Kidney epithelial cell (primary cell): ENCODE measurements around the gene NAPSA. TPM values are rescaled to one million over a fixed set of nuclear protein-coding genes. Genes with fewer than 3 reads are reported as not detected.

ENCODE experiments used
- DNase-seq: peaks from one replicate; pipeline ENCODE4 v3.0.0-alpha.2; 2010; ENCODE audit warnings: low read depth
- H3K27me3 ChIP-seq: 2 replicates; pipeline ENCODE4 v1.6.0; 2011; ENCODE audit warnings: low read length; ENCODE audit not compliant: control insufficient read depth, insufficient read depth
- H3K36me3 ChIP-seq: 2 replicates; pipeline ENCODE4 v1.5.1; 2011; ENCODE audit warnings: low read length; ENCODE audit not compliant: control insufficient read depth, insufficient read depth
- H3K4me3 ChIP-seq: 2 replicates; pipeline ENCODE4 v1.5.1; 2011; ENCODE audit warnings: low read depth, mild to moderate bottlenecking, control low read depth, low read length
- CTCF ChIP-seq: IDR thresholded peaks from 2 replicates; pipeline ENCODE4 v1.5.1; 2011; ENCODE audit warnings: mild to moderate bottlenecking, moderate library complexity, low read length, control low read depth, inconsistent platforms; ENCODE audit not compliant: insufficient read depth, poor library complexity, severe bottlenecking
- total RNA-seq: library from RNA; depleted of rRNA; stranded (reverse); fragments of >200 nt; gene quantifications from 2 replicates; pipeline ENCODE4 v1.2.3, GENCODE V29; 2015

The NAPSA gene
- total RNA-seq, 1 donor from 2014 or later = 1.8 TPM

DNA sequence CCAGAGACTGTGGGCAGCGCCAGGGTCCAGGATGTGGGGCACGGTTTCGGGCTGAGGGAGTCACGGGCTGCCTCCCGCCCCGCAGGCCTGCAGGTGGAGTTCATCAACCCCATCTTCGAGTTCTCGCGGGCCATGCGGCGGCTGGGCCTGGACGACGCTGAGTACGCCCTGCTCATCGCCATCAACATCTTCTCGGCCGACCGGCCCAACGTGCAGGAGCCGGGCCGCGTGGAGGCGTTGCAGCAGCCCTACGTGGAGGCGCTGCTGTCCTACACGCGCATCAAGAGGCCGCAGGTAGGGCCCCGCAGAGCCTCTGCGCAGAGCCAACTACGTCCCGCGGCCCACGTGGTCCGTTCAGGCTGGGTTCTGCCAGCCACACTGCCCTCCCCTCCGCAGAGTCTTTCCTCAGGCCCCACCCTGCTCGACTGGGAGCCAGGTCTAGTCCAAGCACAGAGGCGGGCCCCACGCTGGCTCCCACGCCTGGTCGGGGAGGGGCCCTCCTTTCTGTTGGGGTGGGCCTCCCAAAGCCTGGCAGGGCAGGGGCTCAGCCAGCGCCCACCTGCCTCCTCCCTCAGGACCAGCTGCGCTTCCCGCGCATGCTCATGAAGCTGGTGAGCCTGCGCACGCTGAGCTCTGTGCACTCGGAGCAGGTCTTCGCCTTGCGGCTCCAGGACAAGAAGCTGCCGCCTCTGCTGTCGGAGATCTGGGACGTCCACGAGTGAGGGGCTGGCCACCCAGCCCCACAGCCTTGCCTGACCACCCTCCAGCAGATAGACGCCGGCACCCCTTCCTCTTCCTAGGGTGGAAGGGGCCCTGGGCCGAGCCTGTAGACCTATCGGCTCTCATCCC lies 16.7 kb upstream of the NAPSA start:
- H3K4me3 ChIP-seq = no peak overlapping the region
- H3K27me3 ChIP-seq = no peaks in the 10 kb centered on the region
- peaks cover 9% of the 10 kb centered on the region for H3K36me3 ChIP-seq
- no peak for TF ChIP-seq CTCF
- DNase-seq = no peak

GRCh38 chr19:50380751-50381151 lies 15.3 kb upstream of the NAPSA start:
- Histone ChIP-seq H3K4me3 (no peak overlapping the region), H3K27me3 (no peaks in the 10 kb centered on the region), H3K36me3 (peaks cover 7% of the 10 kb centered on the region)
- TF ChIP-seq CTCF = no peak
- no peak for DNase-seq

DNA sequence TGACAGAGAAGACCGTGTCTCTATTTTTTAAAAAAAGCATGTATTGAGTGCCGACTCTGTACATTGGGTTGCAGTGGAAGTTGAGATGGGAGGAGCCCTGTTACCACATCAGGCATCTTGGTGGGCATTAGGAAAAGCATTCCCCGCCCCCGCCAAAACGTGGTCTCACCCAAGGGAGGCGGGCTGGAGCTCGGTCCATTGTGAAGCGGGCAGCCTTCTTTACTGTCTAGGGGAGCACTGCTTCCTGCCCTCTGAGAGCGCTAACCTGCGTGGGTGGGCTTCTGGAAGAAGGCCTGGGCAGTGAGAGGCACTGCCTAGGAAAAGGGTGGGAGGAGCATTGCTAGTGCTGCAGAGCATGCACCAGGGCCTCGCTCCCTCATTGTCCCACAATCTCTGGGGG lies 14.7 kb upstream of the NAPSA start:
- peaks cover 7% of the 10 kb centered on the region for H3K36me3 ChIP-seq
- no peak for DNase-seq
- H3K27me3 ChIP-seq = no peaks in the 10 kb centered on the region
- H3K4me3 ChIP-seq = no peak overlapping the region
- no peak for TF ChIP-seq CTCF

GRCh38 chr19:50379602-50380001 lies 14.2 kb upstream of the NAPSA start:
- H3K4me3 ChIP-seq = no peak overlapping the region
- peaks cover 7% of the 10 kb centered on the region for H3K36me3 ChIP-seq
- TF ChIP-seq CTCF = no peak
- H3K27me3 ChIP-seq = no peaks in the 10 kb centered on the region
- no peak for DNase-seq

DNA sequence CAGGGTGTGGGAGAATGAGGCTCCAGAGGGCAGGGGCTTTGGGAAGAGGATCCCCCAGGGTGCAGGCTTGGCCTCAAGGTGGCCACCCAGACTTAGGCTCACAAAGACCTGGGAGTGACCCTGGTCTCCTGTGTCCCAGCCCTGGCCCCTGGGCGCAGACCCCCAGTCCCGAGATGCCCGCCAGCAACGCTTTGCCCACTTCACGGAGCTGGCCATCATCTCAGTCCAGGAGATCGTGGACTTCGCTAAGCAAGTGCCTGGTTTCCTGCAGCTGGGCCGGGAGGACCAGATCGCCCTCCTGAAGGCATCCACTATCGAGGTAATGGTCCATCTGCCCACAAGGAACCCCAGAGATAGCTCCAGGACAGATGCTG lies 13.4 kb upstream of the NAPSA start:
- Histone ChIP-seq H3K27me3 (no peaks in the 10 kb centered on the region), H3K4me3 (no peak overlapping the region), H3K36me3 (peaks cover 7% of the 10 kb centered on the region)
- no peak for DNase-seq
- no peak for TF ChIP-seq CTCF
